Peyer's patch (tissue), 4 donors: ENCODE results near the gene SH3BGRL.

Source experiments
- POLR2A ChIP-seq, 2 donors: fragments of 450-650 bp; IDR thresholded peaks; one replicate each; pipeline ENCODE4 v1.5.1; 2017; ENCODE audit warnings: antibody characterized with exemption in 2 of 2, mild to moderate bottlenecking in 2 of 2, moderate library complexity in 2 of 2
- TF ChIP-seq, protein P1 (sequence below), 6 experiments: fragments of 450-650 bp in 4 of 6; fragments of 200-600 bp in 2 of 6; sonication (generic) in 1 of 6; IDR thresholded peaks; one replicate each; pipeline ENCODE4 v1.5.1; 2017 to 2019; ENCODE audit warnings: antibody characterized with exemption in 6 of 6, mild to moderate bottlenecking in 3 of 6, moderate library complexity in 1 of 6

DNA sequence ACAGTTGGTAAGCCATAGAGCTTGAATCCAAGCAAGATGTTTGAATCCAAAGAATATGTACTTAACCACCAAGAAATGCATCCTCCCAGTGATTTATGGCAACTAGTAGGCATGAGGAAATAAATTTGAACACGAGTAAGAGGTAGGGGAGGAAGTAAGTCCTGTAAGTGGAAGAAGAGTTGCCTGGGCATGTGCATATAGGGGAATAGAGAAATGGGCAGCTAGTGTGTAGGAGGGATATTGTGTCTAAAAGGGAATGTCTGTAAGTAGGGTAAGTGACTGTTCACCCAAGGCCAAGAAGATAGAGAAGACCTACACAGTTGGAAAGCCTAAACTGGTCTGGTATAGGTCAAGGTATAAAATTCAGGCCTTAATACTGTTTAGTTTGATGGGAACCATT lies 4.6 kb downstream of the SH3BGRL start:
- TF ChIP-seq POLR2A (IDR thresholded peaks at IDR 0.05): no peak
- TF ChIP-seq, protein P1, sequence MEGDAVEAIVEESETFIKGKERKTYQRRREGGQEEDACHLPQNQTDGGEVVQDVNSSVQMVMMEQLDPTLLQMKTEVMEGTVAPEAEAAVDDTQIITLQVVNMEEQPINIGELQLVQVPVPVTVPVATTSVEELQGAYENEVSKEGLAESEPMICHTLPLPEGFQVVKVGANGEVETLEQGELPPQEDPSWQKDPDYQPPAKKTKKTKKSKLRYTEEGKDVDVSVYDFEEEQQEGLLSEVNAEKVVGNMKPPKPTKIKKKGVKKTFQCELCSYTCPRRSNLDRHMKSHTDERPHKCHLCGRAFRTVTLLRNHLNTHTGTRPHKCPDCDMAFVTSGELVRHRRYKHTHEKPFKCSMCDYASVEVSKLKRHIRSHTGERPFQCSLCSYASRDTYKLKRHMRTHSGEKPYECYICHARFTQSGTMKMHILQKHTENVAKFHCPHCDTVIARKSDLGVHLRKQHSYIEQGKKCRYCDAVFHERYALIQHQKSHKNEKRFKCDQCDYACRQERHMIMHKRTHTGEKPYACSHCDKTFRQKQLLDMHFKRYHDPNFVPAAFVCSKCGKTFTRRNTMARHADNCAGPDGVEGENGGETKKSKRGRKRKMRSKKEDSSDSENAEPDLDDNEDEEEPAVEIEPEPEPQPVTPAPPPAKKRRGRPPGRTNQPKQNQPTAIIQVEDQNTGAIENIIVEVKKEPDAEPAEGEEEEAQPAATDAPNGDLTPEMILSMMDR (IDR thresholded peaks at IDR 0.05): no peak
